DMS153 treated with DMSO at 0.1 percent for 48 hours (cell line): Measurements from ENCODE around the gene OTOA.
"Not testable (repeated sequence)": the region's sequence is repeated elsewhere in the genome, so short reads cannot be mapped to it uniquely, and the experiment has no call there.

Experiments
- DNase-seq: peaks from one replicate; lab custom pipeline; 2025; ENCODE audit not compliant: unreplicated experiment; lab: John Stamatoyannopoulos, UW

OTOA gene

DNA sequence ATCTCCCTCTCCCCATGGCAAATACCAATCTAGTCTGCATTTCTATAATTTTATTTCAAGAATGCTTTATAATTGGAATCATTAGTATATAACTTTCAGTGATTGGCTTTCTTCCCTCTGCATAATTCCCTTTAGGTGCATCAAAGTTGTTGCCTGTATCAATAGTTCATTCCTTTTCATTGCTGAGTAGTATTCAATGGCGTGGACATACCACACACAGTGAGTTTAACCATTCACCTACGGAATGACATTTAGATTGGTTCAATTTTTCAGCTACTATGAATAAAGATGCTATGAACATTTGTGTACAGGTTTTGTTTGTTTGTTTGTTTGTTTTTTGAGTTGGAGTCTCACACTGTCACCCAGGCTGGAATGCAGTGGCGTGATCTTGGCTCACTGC lies 9.7 kb downstream of the OTOA start:
- DNase-seq, result no peak

- not testable (repeated sequence) for DNase-seq
Measured at GRCh38 chr16:21674456-21674855, 10.7 kb downstream of the OTOA start.

DNA sequence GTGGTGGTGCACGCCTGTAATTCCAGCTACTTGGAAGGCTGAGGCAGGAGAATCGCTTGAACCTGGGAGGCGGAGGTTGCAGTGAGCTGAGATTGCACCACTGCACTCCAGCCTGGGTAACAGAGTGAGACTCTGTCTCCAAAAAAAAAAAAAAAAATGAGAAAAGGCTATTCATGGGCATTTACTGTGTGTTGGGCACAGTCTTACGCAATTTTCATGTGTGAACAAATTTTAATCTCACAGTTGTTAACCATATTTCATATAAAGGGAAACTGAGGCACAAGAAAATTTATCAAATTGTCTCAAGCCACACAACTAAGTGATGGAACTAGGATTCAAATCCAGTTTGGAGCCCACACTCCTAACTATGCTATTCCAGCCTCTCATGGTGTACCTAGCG lies 16.9 kb downstream of the OTOA start:
- not testable (repeated sequence) for DNase-seq

- DNase-seq, result no peak
Measured at GRCh38 chr16:21683184-21683583, 19.4 kb downstream of the OTOA start.

DNA sequence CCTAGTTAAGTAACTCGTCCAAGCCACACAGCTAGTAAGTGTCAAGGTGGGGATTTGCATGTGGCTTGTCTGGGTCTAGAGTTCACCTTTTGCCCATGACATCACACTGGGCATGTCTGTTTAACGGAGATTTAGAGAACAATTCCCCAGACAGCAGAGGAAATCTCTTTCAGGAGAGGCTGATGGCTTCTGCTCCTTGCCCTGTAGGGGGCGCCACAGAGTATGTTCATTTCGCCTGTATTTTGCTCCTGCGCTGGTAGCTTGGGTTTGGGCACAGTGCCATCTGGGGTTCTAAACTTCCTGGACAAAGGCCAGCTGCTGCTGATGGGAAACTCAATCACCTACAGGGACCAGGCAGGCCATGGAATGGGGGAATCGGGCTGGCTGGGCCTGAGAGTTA lies 20.4 kb downstream of the OTOA start:
- DNase-seq, result no peak

DNA sequence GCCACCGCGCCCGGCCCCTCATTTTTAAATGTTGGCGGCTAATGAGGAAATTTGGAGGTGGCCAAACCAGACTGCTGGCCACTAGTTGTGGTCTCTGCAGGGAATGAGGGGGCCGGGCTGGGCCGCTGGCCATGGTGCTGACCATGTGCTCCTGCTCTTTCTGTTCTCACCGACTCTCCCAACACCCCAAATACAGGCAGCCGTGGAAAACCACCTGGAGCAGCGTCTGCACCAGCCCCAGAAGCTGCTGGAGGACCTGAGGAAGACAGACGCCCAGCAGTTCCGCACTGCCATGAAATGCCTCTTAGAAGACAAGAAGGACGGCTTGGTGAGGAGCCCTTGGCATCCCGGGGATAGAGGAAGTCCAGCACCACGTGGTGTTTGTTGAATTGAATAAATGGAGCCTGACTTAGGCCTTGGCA lies 21.3 kb downstream of the OTOA start:
- no peak for DNase-seq

DNA sequence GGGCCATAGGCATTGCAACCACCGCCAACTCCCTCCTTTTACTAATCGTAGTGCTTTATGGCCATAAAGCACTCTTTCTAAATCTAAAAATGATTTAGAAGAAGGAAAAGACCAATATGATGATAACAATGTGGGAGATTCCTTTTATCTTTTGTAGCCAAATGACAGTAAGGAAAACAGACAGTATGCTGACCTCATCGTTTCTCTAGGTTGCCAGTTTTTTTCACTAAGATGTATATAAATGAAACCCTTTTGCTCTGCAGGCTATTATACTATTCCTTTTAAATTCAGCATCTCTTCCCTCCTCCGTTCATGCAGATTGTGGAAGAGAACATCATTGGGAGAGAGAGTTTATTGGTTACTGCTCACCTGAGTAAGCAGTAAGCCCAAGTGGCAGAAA lies 25.3 kb downstream of the OTOA start:
- no peak for DNase-seq

DNA sequence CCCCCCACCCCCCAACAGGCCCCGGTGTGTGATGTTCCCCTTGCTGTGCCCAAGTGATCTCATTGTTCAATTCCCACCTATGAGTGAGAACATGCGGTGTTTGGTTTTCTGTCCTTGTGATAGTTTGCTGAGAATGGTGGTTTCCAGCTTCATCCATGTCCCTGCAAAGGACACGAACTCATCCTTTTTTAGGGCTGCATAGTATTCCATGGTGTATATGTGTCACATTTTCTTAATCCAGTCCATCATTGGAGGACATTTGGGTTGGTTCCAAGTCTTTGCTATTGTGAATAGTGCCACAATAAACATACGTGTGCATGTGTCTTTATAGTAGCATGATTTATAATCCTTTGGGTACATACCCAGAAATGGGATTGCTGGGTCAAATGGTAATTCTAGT lies 27.2 kb downstream of the OTOA start:
- not testable (repeated sequence) for DNase-seq

DNA sequence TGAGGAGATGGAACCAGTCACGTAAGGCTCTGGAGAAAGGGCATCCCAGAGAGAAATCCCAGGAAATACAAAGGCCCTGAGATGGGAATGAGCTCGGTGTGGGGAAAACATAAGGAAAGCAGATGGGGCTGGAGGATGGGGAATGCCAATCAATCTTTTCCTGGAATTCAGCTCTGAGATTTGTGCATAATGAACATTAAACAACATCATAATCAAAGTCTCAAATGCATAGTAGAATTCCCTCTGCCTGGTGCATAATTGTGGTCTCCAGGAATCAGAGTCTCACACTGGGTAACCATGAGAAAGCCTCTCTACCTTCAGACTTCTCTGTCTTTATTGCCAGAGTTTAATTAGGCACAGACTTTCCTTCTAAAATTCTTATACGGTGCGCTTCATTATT lies 30.8 kb downstream of the OTOA start:
- no peak for DNase-seq

DNA sequence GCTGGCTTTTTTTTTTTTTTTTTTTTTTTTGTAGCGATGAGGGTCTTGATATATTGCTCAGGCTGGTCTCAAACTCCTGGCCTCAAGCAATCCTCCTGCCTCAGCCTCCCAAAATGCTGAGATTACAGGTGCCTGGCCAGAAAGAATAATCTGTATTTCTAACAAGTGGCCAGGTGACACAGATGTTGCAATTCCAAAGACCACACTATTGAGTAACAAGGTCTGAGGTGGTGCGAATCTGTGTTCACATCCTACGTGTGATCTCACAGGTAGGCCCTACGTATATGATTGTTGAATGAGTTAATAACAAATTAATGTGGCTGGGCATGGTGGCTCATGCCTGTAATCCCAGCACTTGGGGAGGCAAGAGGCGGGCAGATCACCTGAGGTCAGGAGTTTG lies 33.3 kb downstream of the OTOA start:
- DNase-seq, result no peak

- DNase-seq, result no peak
Measured at GRCh38 chr16:21698169-21699032, 34.6 kb downstream of the OTOA start.

- DNase-seq, result no peak
Measured at GRCh38 chr16:21701271-21701670, 37.5 kb downstream of the OTOA start.

DNA sequence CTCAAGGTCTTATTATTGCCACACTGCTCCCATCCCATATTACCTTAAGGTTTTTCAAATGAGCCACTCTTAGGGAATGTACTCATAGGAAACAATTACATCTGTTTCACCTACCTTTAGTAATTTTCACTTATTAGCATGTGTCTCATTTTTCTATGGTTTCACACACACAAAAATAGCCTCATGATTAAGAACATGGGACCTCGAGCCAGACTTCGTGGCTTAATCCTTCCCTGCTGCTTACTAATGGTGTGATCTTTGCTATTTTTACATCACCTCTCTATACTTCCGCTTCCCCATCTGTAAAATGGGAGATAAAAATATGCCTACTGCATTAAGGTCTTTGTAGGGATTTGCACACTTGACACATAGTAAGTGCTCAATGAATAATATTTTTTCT lies 38.5 kb downstream of the OTOA start:
- DNase-seq, result no peak

DNA sequence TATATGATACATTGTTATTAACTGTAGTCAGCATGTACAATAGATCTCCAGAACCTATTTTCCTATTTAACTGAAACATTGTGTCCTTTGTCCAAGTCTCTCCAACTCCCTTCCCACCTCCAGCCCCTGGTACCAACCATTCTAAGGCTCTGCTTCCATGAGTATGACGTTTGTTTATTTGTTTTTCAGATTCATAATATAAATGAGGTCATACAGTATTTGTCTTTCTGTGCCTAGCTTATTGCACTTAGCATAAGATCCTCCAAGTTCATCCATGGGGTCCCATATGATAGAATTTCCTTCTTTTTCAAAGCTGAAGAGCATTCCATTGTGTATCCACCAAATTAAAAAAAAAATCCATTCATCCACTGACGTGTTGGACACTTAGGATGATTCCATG lies 39.4 kb downstream of the OTOA start:
- DNase-seq, result no peak

DNA sequence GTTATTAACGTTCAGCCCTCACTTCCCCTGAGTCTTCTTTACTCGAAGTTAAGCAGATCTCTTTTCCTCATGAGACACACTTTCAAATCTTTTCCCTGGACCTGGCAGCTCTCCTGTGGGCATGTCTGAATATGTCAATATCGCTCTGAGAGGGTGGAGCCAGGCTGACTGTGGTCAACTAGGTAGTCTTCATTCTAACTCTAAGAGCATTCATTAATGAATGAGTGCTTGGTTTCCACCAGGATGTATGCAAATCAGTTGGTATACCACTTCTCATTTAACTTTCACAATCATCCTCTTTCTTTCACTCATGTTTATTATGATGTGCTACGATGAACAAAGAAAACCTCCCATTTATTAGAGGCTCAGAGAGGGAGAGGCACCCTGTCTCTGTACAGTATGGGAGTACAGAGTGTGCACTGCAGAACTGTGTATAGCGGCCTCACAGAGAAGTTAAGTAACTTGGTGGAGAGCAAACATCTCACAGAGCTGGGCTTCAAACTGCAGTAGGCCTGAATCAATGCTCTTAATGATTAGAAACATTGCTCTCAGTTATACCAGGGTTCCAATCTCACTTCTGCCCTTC lies 39.9 kb downstream of the OTOA start:
- DNase-seq, result no peak

GRCh38 chr16:21704266-21704665 lies 40.5 kb downstream of the OTOA start:
- no peak for DNase-seq

GRCh38 chr16:21704733-21705132 lies 41.0 kb downstream of the OTOA start:
- no peak for DNase-seq

DNA sequence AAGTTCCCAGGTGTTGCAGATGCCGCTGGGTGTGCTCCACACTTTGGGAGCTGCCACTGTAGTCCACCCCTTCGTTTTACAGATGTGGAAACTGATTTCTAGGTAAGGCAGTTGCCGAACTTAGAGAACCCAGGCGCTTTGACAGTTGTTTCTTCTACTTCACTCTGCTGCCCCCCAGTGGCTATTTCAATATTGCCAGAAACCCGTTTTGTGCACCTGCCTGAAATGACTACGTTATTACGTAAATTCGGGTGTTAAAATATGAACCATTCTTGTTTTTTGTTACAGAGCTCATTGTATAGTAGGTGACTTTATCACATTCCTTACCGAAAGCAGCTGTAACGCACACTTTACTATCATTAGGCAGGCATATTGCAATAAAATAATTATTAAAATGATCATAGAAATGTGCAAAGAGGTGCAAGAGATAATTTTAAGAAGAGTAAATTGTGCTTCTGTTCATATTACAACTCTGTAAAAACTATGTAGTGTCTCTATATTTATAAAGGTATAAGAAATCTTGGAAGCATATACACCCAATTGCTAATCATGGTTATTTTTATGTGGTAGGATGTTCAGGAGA lies 44.9 kb downstream of the OTOA start:
- peak; percentile 11 for DNase-seq

DNA sequence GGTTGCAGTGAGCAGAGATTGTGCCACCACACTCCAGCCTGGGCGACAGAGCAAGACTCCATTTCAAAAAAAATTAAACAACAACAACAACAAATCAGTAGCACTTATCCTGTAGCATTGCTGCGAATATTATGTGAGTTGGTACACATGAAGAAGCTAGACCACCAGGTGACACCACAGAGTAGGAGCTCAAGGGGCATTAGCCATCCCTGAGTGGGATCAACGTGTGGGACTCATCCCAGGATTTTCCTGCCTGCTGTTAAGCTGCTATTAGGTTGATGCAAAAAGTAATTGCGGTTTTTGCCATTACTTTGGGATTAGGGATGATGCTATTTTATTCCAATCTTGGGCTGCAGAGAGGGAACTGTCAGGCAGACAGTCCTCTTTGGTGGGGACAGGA lies 47.2 kb downstream of the OTOA start:
- DNase-seq, result no peak

DNA sequence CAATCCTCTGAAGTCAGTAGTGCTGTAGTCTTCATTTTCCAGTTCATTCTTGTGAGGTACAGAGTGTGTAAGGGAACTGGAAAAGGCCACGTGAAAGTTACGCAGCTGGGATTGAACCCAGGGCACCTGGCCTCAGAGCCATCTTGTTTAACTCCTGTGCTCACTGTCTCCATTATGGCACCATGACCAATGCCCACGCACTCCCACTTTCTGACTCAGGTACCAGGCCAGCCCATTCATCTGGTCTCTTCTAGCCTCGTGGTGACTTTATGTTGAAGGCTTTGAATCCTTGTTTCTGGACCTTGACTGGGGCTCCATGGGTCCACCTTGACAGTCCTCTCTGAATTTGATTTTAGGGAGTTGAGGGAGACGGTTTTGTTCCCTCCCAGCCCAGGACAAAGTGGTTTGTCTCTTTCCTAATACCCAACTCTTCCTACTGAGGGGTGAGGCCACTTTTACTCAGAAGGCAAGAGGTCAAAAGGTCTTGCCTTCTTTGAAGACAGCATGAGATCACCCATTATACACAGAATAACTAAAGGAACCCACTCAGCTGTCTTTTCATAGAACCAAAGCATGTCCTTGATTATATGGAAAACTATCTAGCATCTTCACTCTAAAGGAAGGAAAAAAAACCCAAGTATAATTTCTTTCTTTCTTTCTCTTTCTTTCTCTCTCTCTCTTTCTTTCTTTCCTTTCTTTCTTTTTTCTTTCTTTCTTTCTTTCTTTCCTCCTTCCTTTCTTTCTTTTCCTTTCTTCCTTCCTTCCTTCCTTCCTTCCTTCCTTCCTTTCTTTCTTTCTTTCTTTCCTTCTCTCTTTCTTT lies 50.0 kb downstream of the OTOA start:
- no peak for DNase-seq

GRCh38 chr16:21714369-21714618 lies 50.5 kb downstream of the OTOA start:
- DNase-seq, result not testable (repeated sequence)

- no peak for DNase-seq
Measured at GRCh38 chr16:21717608-21718007, 53.8 kb downstream of the OTOA start.
